Suppressor macrophage treated with lipopolysaccharide for 1 hour (primary cell): Measurements from ENCODE around the gene RFFL.
A peak's percentile ranks its signal among the peaks of the same experiment; 100 is the strongest.
"Not testable (repeated sequence)": the region's sequence is repeated elsewhere in the genome, so short reads cannot be mapped to it uniquely, and the experiment has no call there.

Experiments used
- DNase-seq, 3 donors: peaks; one replicate each; pipeline ENCODE4 v3.0.0-alpha.2; 2020 to 2022

RFFL gene

DNA sequence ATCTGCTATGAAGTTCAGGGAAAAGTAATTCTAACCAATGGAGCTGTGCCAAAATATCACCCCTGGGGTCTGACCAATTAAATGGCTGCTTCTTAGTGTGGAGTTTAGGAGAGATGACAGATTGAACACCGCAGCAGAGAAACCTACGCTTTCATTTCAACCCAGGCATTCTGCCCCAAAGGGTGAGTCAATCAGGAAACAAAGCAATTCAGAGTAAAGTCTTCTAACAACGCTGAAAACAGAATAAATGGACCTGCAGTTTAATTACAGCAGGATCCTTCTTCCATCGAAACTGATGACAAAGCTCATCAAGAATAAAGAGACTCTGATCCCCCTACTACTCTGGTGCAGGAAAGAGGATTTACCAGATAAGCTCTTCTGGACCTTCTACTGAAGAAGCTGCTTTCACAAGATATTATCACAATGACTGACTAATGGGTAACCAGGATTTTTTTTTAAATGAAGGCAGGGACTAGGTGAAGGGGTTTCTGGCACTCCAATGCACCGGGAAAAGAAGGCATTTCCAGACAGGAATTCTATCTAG is 16.7 kb downstream of the RFFL start:
- DNase-seq = peak; percentile 57 to 74 (median 66)

GRCh38 chr17:35046245-35046644 is 17.3 kb downstream of the RFFL start:
- no peak for DNase-seq

- not testable (repeated sequence) for DNase-seq
Observed at GRCh38 chr17:35045458-35045979, 18.0 kb downstream of the RFFL start.

DNA sequence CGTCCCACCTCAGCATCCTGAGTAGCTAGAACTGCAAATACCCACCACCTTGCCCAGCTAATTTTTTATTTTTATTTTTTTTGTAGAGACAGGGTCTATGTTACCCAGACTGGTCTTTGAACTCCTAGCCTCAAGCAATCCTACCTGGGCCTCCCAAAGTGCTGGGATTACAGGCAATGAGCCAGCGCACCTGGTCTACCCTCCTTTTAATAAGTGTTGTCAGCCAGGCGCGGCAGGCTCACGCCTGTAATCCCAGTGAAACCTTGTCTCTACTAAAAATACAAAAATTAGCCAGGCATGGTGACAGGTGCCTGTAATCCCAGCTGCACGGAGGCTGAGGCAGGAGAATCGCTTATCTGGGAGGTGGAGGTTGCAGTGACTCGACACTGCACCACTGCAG is 19.3 kb downstream of the RFFL start:
- no peak for DNase-seq

DNA sequence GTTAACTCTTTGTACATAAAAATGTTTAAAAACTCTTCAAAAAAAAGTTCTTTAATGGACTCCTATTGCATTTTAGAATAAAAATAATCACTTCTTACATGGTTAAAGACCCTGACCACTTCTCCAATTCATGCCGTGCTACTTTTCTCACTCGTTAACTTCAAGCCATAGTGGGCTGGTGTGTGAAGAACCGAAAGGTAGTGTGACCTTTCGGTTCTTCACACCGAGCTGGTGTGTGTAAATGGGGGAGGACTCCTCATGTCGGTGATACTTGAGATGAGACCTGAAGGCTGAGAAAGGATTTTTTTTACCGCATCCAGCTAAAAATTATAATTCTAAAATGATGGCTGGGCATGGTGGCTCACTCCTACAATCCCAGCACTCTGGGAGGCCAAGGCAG is 22.1 kb downstream of the RFFL start:
- no peak for DNase-seq

GRCh38 chr17:35038453-35038852 is 25.1 kb downstream of the RFFL start:
- DNase-seq = no peak

DNA sequence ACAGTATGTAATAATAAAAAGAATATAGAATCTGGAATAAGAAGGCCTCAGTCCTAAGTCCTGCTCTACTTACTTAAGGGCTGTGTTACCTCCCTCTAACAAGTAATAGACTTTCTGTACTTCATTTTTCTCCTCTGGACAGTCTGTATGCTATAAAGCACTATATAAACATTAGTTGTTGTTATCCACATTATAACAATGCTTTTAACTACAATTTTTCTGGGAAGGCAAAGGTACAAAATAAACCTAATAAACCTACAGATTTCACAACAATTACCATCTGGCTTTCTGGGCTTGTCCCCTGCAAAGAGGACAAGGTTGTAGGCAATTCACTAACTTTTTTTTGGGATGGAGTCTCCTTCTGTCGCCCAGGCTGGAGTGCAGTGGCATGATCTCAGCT is 32.7 kb downstream of the RFFL start:
- no peak for DNase-seq

DNA sequence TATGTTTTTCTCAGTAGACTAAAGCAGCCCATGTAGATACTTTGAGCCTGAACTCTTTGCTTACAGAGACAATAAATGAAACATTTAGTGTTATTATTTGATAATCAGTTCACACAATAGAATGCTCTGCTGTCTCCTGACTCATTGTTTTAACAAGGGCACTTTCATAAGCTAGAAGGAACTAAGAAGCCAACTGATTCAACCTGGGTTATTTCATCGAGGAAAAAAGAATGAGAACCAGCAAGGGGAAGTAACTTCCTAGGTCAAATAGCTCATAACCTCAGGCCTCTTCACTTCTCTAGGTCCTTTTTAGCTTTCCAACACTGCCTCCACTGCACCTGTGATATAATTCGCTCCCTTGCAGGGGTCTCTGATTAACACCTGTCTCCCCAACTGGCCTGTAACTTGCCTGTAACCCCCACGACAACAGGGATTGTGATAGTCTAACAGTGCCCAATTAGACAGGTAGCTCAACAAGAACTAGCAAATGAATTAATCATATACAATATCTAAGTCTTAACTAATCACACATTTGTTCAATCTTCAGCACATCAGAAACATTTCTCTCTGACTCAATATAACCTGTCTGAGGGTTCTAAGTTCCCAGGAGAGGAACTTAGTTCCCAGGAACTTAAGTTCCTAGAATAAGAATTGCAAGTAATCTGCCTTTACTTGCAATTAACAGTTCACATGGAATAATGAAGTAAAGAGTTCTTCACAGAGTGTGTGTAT is 34.8 kb downstream of the RFFL start:
- peak; percentile 48 to 70 (median 68) for DNase-seq

DNA sequence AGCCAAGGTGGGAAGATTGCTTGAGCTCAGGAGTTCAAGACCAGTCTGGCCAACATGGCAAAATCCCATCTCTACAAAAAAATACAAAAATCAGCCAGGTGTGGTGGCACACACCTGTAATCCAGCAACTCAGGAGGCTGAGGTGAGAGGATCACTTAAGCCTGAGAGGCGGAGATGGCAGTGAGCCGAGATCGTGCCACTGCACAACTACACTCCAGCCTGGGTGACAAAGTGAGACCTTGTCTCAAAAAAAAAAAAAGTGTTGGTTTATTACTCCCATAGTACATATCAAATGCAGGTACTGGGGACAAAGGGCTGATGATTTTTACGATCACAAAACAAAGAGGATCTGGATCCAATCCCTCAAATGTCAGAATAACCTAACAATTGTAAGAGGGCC is 35.4 kb downstream of the RFFL start:
- DNase-seq = not testable (repeated sequence)

DNA sequence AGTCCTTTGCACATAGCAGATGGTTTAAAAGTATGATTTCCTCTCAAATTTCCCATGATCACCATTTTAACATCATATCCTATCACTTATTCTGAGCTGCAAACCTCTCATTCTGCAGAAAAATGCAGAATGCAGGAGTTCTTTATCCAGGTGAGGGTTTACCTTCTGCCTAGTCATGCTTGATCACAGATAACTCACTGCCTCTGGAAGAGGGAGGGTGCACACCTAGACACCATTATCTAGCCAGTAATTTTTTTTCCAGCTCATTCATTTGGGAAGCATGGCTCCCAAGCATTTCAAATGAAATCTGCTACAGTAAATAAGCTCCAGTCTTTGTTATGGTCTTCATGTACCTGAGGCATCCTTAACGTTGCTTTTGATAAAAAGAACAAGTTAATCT is 38.0 kb downstream of the RFFL start:
- no peak for DNase-seq

DNA sequence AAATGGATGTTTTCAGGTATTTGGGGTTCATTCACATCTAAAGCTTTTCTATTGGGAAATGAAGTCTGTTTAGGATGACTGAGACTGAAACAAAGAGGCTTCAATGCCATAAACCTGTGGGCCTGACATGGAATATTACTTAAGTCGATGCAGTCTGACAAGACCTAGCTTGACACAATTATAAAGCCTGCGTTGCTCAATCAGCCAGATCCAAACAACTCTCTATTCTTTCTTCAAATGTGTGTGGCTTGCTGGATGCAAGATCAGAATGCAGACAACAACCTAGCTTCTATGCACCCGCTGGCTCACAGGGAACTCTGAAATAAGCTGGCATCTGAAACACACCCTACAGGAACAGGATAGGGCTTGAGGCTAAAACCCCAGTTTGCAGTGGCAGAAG is 40.0 kb downstream of the RFFL start:
- no peak for DNase-seq

DNA sequence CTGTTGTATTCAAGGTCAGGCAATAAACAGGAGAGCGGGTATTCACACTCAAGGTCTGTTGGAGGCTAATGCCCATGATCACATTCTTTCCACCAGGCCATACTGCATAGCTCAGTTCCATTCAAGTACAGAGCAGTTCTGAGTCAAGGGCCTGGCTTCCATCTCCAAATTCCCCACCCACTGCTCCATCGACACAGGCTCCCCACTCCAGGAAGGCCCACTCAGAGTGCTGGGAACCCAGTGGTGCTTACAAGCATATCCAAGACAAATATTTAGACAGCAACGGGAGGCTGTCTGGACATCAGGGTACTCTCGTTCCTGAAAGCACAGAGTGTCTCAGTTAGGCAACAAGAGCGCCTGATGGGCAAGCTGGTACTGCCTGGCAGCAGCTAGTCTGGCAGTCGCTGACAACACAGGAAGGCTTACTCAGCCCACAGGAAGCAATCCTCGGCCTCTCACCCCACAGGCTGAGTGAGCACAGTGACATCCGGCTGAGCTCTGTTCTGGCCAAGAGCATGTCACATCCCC is 40.9 kb downstream of the RFFL start:
- DNase-seq = peak; percentile 86 to 89 (median 87)

DNA sequence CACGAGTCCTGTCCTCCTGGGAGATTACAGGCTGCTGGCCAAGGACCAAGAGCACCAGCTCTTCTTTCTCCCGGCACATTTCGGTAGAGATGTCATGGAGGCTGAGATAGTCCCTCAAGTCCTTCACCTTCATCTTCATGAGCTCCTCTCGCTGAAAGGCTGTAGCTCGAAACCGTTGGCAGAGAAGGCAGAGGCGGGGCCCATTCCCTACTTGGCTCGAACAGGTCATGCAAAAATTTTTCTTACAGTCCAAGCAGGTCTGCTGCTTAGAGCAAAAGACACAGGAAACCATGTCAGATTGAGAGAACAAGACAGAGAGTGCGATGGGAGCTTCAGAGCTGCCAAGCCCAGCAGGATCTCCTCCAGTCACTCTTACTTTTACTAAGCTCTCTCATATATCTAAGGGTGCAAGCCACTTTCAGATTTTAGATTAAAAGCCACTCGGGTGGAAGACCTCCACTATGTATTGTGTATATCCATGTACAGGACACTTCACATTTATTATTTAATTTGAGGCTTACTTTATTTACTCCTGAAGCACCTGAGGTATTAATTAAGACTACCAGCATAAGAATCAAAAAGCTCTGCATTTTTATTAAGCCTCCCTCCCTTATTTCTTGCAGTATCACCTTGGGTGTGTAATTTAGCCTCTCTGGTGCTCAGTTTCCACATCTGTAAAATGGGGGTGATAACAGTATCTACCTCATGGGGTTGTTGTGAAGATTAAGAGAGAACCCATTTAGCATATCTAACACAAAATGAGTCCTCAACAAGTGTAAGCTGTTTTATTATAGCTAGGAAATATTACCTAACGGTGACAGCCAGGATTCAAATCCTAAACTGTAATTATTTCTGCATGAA is 41.8 kb downstream of the RFFL start:
- no peak for DNase-seq

DNA sequence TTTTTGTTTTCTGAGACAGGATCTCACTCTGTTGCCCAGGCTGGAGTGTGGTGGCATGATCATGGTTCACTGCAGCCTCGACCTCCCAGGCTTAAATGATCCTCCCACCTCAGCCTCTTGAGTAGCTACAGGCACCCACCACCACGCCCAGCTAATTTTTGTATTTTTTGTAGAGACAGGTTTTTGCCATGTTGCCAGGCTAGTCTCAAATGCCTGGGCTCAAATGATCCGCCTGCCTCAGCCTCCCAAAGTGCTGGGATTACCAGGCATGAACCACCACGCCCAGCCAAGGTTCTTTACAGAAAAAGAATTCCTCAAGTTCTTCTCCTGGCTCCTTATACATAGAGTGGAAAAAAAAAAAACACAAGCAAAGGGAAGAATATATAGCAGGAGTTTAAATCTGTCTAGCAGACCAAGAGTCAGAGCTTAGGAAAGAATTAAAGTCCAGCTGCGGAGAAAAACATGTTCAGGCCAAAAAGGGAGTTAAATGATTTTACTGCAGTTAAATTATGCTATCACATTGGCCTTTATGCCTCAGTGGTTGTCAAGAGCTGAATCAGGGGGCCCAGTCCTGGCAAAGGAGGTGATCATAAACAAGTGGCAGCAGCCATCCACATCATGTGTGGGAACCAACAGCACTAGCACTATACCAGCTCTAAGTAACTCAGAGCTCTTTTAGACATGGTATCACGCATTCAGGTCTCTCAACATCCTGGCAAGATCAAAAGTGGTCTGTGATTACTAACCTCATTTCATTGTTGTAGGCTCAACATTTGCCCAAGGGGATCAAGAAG is 43.9 kb downstream of the RFFL start:
- DNase-seq = no peak

DNA sequence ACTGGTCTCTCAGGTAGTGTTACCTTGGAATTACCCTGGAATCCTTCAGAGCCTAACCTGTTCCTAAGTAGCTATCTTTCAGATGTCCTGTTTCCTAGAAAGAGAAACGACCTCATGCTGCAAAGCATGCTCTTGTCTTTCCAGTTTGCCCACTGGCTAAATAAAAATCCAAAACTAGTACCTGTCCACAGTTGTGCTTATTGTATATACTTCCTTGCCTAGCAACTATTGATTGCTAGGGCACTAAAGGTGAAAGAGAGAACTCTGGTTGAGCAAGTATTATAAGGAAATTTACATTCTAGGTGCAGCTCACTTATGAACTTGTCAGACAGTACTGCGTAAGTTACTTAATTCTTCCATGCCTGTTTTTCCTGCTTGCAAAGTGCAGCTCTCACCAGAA is 44.7 kb downstream of the RFFL start:
- DNase-seq = no peak

DNA sequence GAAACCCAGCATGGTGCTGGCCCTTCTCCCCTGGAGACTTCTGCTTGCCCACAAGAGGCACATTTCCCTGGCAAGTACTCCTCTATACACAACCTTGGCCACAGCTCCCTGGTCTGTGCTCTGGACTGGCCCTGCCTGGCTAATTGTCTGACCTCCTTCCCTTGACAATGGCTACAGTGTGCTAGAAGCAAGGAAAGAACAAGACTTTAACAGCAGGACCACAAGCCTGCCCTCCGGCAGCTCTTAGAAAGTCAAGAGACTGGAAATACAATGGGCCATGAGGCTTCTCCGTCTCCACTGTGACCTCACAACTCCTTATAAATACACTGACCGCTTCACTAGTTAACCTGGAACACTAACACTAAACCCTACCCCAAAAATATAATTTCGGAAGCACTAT is 46.5 kb downstream of the RFFL start:
- no peak for DNase-seq

GRCh38 chr17:35016369-35016768 is 47.1 kb downstream of the RFFL start:
- no peak for DNase-seq

- DNase-seq = no peak
Observed at GRCh38 chr17:35011671-35012216, 51.8 kb downstream of the RFFL start.

DNA sequence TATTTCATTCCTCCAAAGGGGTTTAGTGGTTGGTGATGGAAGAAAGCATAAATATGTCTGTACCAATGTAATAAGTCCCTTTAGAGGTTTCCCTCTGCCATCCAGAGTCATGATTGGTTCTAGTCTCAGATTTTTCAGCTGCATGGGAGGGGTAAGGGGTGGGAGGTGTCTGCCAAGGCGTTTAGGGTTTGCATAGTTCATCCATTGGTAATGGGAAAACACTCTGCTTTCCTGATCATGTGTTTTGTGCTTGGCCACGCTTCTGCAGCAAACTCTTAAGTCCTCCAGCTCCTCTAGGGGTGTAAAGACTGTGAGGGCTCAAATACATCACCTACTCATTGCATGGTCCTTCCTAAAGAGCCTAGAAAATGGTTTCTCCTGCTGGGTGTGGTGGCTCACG is 53.4 kb downstream of the RFFL start:
- no peak for DNase-seq

GRCh38 chr17:35006961-35007360 is 56.5 kb downstream of the RFFL start:
- no peak for DNase-seq

GRCh38 chr17:35006345-35006744 is 57.2 kb downstream of the RFFL start:
- DNase-seq = no peak

DNA sequence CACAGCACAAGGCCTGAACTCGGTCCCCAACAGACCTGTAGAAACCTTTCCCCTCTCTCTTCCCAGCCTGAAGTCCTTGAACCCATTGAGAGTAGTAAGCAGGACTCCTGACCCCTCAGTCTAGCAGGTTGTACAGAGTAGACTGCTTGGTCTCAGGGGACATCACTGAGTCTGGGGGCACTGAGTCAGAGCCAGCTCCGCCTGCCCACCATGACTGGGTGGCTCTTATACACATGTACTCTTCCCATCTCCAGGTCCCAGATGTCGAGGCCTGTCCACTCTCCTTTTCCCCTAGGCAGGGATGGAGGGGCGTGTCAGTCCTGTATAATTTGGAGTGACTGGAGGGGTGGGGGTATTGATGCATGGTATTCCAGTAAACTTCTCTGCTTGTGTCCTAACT is 59.7 kb downstream of the RFFL start:
- no peak for DNase-seq
